HUES6 (cell line): ENCODE data around the gene GNAT1.
"Not testable (repeated sequence)": the region's sequence is repeated elsewhere in the genome, so short reads cannot be mapped to it uniquely, and the experiment has no call there.

Experiments
- H3K27ac ChIP-seq: 2 replicates; pipeline ENCODE4 v1.7.0; 2013; ENCODE audit warnings: low read depth, mild to moderate bottlenecking, low read length, inconsistent platforms
- H3K27me3 ChIP-seq: 2 replicates; pipeline ENCODE4 v1.6.1; 2013; ENCODE audit warnings: low read length; ENCODE audit not compliant: control insufficient read depth, insufficient read depth
- H3K36me3 ChIP-seq: 2 replicates; pipeline ENCODE4 v1.6.1; 2013; ENCODE audit warnings: low read length; ENCODE audit not compliant: control insufficient read depth, insufficient read depth
- H3K4me1 ChIP-seq: 2 replicates; pipeline ENCODE4 v1.6.1; 2013; ENCODE audit warnings: low read length; ENCODE audit not compliant: control insufficient read depth, insufficient read depth
- H3K4me3 ChIP-seq: 2 replicates; pipeline ENCODE4 v1.5.1; 2013; ENCODE audit warnings: low read depth, low read length
- H3K9ac ChIP-seq: one replicate; pipeline ENCODE4 v1.6.1; 2013; ENCODE audit warnings: mild to moderate bottlenecking, low read length
- H3K9me3 ChIP-seq: 2 replicates; pipeline ENCODE4 v1.6.1; 2013; ENCODE audit warnings: low read depth, low read length; ENCODE audit not compliant: control insufficient read depth, insufficient read depth

The GNAT1 gene

GRCh38 chr3:50226888-50227389 lies 35.5 kb downstream of the GNAT1 start:
- Histone ChIP-seq H3K9me3 (no peaks in the 10 kb centered on the region), H3K27me3 (peaks cover 4% of the 10 kb centered on the region; the same call in 1 of the 2 replicates), H3K27ac (no peak overlapping the region), H3K4me1 (peaks cover 11% of the 10 kb centered on the region), H3K36me3 (no peaks in the 10 kb centered on the region), H3K9ac (peak overlapping the region; percentile 44), H3K4me3 (peak overlapping the region; percentile 64)

GRCh38 chr3:50227390-50228183 lies 36.2 kb downstream of the GNAT1 start:
- Histone ChIP-seq H3K4me3 (peak overlapping the region; percentile 83), H3K9ac (peak overlapping the region; percentile 81), H3K4me1 (peaks cover 11% of the 10 kb centered on the region), H3K27me3 (peaks cover 4% of the 10 kb centered on the region; the same call in 1 of the 2 replicates), H3K9me3 (no peaks in the 10 kb centered on the region), H3K27ac (peak overlapping the region; percentile 48), H3K36me3 (no peaks in the 10 kb centered on the region)

GRCh38 chr3:50228184-50228763 lies 36.9 kb downstream of the GNAT1 start:
- H3K36me3 ChIP-seq, H3K9me3 ChIP-seq, H3K27me3 ChIP-seq: not testable (repeated sequence)
- H3K9ac ChIP-seq: peak overlapping the region; percentile 81
- peaks cover 13% of the 10 kb centered on the region for H3K4me1 ChIP-seq
- H3K27ac ChIP-seq: peak overlapping the region; percentile 48; the same call in 1 of the 2 replicates
- H3K4me3 ChIP-seq: peak overlapping the region; percentile 83

GRCh38 chr3:50229490-50229889 lies 38.1 kb downstream of the GNAT1 start:
- Histone ChIP-seq H3K27me3 (peaks cover 4% of the 10 kb centered on the region; the same call in 1 of the 2 replicates), H3K9ac (no peak overlapping the region), H3K27ac (no peak overlapping the region), H3K9me3 (no peaks in the 10 kb centered on the region), H3K4me3 (no peak overlapping the region), H3K4me1 (peaks cover 15% of the 10 kb centered on the region), H3K36me3 (no peaks in the 10 kb centered on the region)

GRCh38 chr3:50230104-50230793 lies 38.8 kb downstream of the GNAT1 start:
- Histone ChIP-seq H3K27ac (no peak overlapping the region), H3K36me3 (no peaks in the 10 kb centered on the region), H3K9me3 (no peaks in the 10 kb centered on the region), H3K4me1 (peaks cover 15% of the 10 kb centered on the region), H3K4me3 (no peak overlapping the region), H3K27me3 (peaks cover 4% of the 10 kb centered on the region; the same call in 1 of the 2 replicates), H3K9ac (no peak overlapping the region)

GRCh38 chr3:50230794-50231125 lies 39.4 kb downstream of the GNAT1 start:
- no peaks in the 10 kb centered on the region for H3K9me3 ChIP-seq
- no peak overlapping the region for H3K4me3 ChIP-seq
- H3K27me3 ChIP-seq: peaks cover 4% of the 10 kb centered on the region; the same call in 1 of the 2 replicates
- H3K36me3 ChIP-seq: no peaks in the 10 kb centered on the region
- H3K9ac ChIP-seq: no peak overlapping the region
- peaks cover 15% of the 10 kb centered on the region for H3K4me1 ChIP-seq
- no peak overlapping the region for H3K27ac ChIP-seq

- Histone ChIP-seq H3K4me3 (no peak overlapping the region), H3K27me3 (peaks cover 4% of the 10 kb centered on the region; the same call in 1 of the 2 replicates), H3K27ac (no peak overlapping the region), H3K9me3 (no peaks in the 10 kb centered on the region), H3K4me1 (peaks cover 15% of the 10 kb centered on the region), H3K36me3 (no peaks in the 10 kb centered on the region), H3K9ac (no peak overlapping the region)
Observed at GRCh38 chr3:50231581-50231980, 40.2 kb downstream of the GNAT1 start.

- Histone ChIP-seq H3K36me3 (no peaks in the 10 kb centered on the region), H3K4me1 (peaks cover 13% of the 10 kb centered on the region), H3K4me3 (no peak overlapping the region), H3K27ac (no peak overlapping the region), H3K27me3 (no peaks in the 10 kb centered on the region), H3K9ac (no peak overlapping the region), H3K9me3 (no peaks in the 10 kb centered on the region)
Observed at GRCh38 chr3:50232303-50232702, 40.9 kb downstream of the GNAT1 start.

- H3K4me1 ChIP-seq: peaks cover 19% of the 10 kb centered on the region
- H3K9me3 ChIP-seq: no peaks in the 10 kb centered on the region
- no peak overlapping the region for H3K27ac ChIP-seq
- no peak overlapping the region for H3K4me3 ChIP-seq
- H3K9ac ChIP-seq: no peak overlapping the region
- H3K36me3 ChIP-seq: no peaks in the 10 kb centered on the region
- H3K27me3 ChIP-seq: no peaks in the 10 kb centered on the region
Observed at GRCh38 chr3:50233176-50233575, 41.8 kb downstream of the GNAT1 start.

GRCh38 chr3:50235716-50236483 lies 44.5 kb downstream of the GNAT1 start, which contains the start of gene GNAI2:
GNAI2 (plus strand) TSS chr3:50236204; CDS start chr3:50236336, 132 bp downstream.
- Histone ChIP-seq H3K27ac (peak within 1 kb of the TSS; percentile 5; the same call in 1 of the 2 replicates), H3K4me3 (peak within 1 kb of the TSS; percentile 94), H3K4me1 (peaks cover 36% of the 10 kb centered on the region), H3K9me3 (no peaks in the 10 kb centered on the region), H3K36me3 (no peaks in the 10 kb centered on the region), H3K9ac (peak within 1 kb of the TSS; percentile 87), H3K27me3 (no peaks in the 10 kb centered on the region)
